SK-N-MC (cell line): ENCODE data around the gene SCAPER.

Experiments
- DNase-seq: peaks from one replicate; pipeline ENCODE4 v3.0.0-alpha.2; 2011; ENCODE audit warnings: low read depth, low spot score
- H3K27ac ChIP-seq: fragments of 200-600 bp; sonication (generic); 2 replicates; pipeline ENCODE4 v1.5.1; 2016; ENCODE audit warnings: mixed run types
- H3K36me3 ChIP-seq: fragments of 200-600 bp; sonication (generic); 2 replicates; pipeline ENCODE4 v1.6.1; 2017; ENCODE audit warnings: antibody characterized with exemption, low read length, mixed read lengths; ENCODE audit not compliant: insufficient read depth
- H3K4me3 ChIP-seq: fragments of 200-600 bp; sonication (generic); 2 replicates; pipeline ENCODE4 v1.5.1; 2016
- H3K9ac ChIP-seq: fragments of 200-600 bp; sonication (generic); 2 replicates; pipeline ENCODE4 v1.8.0; 2017; ENCODE audit warnings: mixed run types, mixed read lengths; ENCODE audit not compliant: insufficient read length
- H3K9me3 ChIP-seq: fragments of 200-600 bp; sonication (generic); 2 replicates; pipeline ENCODE4 v1.6.1; 2017; ENCODE audit warnings: low read depth, mild to moderate bottlenecking, antibody characterized with exemption, low read length, moderate library complexity, mixed read lengths
- EZH2 ChIP-seq: fragments of 200-600 bp; sonication (generic); IDR thresholded peaks from one replicate; pipeline ENCODE4 v1.6.1; 2017; ENCODE audit warnings: antibody characterized with exemption
- FOXP2 ChIP-seq: optimal IDR thresholded peaks from 2 replicates; pipeline ENCODE3; 2011; ENCODE audit warnings: mild to moderate bottlenecking, moderate library complexity; ENCODE audit not compliant: insufficient read depth; ENCODE audit errors: extremely low read length, control extremely low read depth
- POLR2AphosphoS5 ChIP-seq: IDR thresholded peaks from 2 replicates; pipeline ENCODE4 v1.6.1; 2012; ENCODE audit warnings: mild to moderate bottlenecking, low read depth, low read length, borderline replicate concordance

SCAPER gene

GRCh38 chr15:76468722-76469121, 436.4 kb downstream of the SCAPER start:
- Histone ChIP-seq H3K36me3 (no peaks in the 10 kb centered on the region), H3K9me3 (no peaks in the 10 kb centered on the region), H3K4me3 (no peak overlapping the region), H3K27ac (no peak overlapping the region), H3K9ac (no peak overlapping the region)
- no peak for DNase-seq
- TF ChIP-seq POLR2AphosphoS5 (no peak), FOXP2 (no peak), EZH2 (no peak)

- Histone ChIP-seq H3K9me3 (no peaks in the 10 kb centered on the region), H3K27ac (no peak overlapping the region), H3K4me3 (no peak overlapping the region), H3K36me3 (no peaks in the 10 kb centered on the region), H3K9ac (no peak overlapping the region)
- no peak for TF ChIP-seq EZH2
- no peak for TF ChIP-seq FOXP2
- no peak for TF ChIP-seq POLR2AphosphoS5
- no peak for DNase-seq
Observed at GRCh38 chr15:76467136-76467535, 438.0 kb downstream of the SCAPER start.

GRCh38 chr15:76465728-76466127, 439.4 kb downstream of the SCAPER start:
- Histone ChIP-seq H3K4me3 (no peak overlapping the region), H3K36me3 (no peaks in the 10 kb centered on the region), H3K27ac (no peak overlapping the region), H3K9ac (no peak overlapping the region), H3K9me3 (no peaks in the 10 kb centered on the region)
- no peak for TF ChIP-seq EZH2
- no peak for TF ChIP-seq FOXP2
- no peak for TF ChIP-seq POLR2AphosphoS5
- no peak for DNase-seq

- Histone ChIP-seq H3K9ac (no peak overlapping the region), H3K9me3 (no peaks in the 10 kb centered on the region), H3K4me3 (no peak overlapping the region), H3K27ac (no peak overlapping the region), H3K36me3 (no peaks in the 10 kb centered on the region)
- DNase-seq, result no peak
- no peak for TF ChIP-seq EZH2
- no peak for TF ChIP-seq FOXP2
- TF ChIP-seq POLR2AphosphoS5, result no peak
Observed at GRCh38 chr15:76464247-76464646, 440.9 kb downstream of the SCAPER start.

GRCh38 chr15:76460871-76461270, 444.3 kb downstream of the SCAPER start:
- TF ChIP-seq FOXP2 (no peak), EZH2 (no peak), POLR2AphosphoS5 (no peak)
- no peak overlapping the region for H3K27ac ChIP-seq
- no peak for DNase-seq
- H3K9ac ChIP-seq, result no peak overlapping the region
- no peaks in the 10 kb centered on the region for H3K36me3 ChIP-seq
- H3K4me3 ChIP-seq, result no peak overlapping the region
- no peaks in the 10 kb centered on the region for H3K9me3 ChIP-seq

GRCh38 chr15:76460347-76460746, 444.8 kb downstream of the SCAPER start:
- no peak overlapping the region for H3K27ac ChIP-seq
- no peaks in the 10 kb centered on the region for H3K9me3 ChIP-seq
- H3K36me3 ChIP-seq, result no peaks in the 10 kb centered on the region
- TF ChIP-seq EZH2 (no peak), FOXP2 (no peak), POLR2AphosphoS5 (no peak)
- no peak overlapping the region for H3K4me3 ChIP-seq
- no peak for DNase-seq
- no peak overlapping the region for H3K9ac ChIP-seq

- H3K27ac ChIP-seq, result no peak overlapping the region
- no peak for DNase-seq
- H3K36me3 ChIP-seq, result no peaks in the 10 kb centered on the region
- no peaks in the 10 kb centered on the region for H3K9me3 ChIP-seq
- no peak for TF ChIP-seq POLR2AphosphoS5
- H3K9ac ChIP-seq, result no peak overlapping the region
- no peak overlapping the region for H3K4me3 ChIP-seq
Observed at GRCh38 chr15:76451540-76451939, 453.6 kb downstream of the SCAPER start.

- TF ChIP-seq EZH2 (no peak), POLR2AphosphoS5 (no peak), FOXP2 (no peak)
- no peak for DNase-seq
- H3K9me3 ChIP-seq, result no peaks in the 10 kb centered on the region
- no peak overlapping the region for H3K27ac ChIP-seq
- no peak overlapping the region for H3K4me3 ChIP-seq
- no peaks in the 10 kb centered on the region for H3K36me3 ChIP-seq
- H3K9ac ChIP-seq, result no peak overlapping the region
Observed at GRCh38 chr15:76449455-76449854, 455.7 kb downstream of the SCAPER start.

GRCh38 chr15:76448755-76449154, 456.4 kb downstream of the SCAPER start:
- TF ChIP-seq FOXP2 (no peak), POLR2AphosphoS5 (no peak), EZH2 (no peak)
- Histone ChIP-seq H3K36me3 (no peaks in the 10 kb centered on the region), H3K4me3 (no peak overlapping the region), H3K27ac (no peak overlapping the region), H3K9me3 (no peaks in the 10 kb centered on the region), H3K9ac (no peak overlapping the region)
- DNase-seq, result no peak

- H3K9ac ChIP-seq, result no peak overlapping the region
- no peak overlapping the region for H3K4me3 ChIP-seq
- no peak overlapping the region for H3K27ac ChIP-seq
- H3K9me3 ChIP-seq, result no peaks in the 10 kb centered on the region
- TF ChIP-seq POLR2AphosphoS5 (no peak), EZH2 (no peak), FOXP2 (no peak)
- no peak for DNase-seq
- no peaks in the 10 kb centered on the region for H3K36me3 ChIP-seq
Observed at GRCh38 chr15:76447728-76448441, 457.3 kb downstream of the SCAPER start.
